Duodenal mucosa (tissue), 2 donors: Measurements from ENCODE around the gene HPSE2.
"Not testable (repeated sequence)": the region's sequence is repeated elsewhere in the genome, so short reads cannot be mapped to it uniquely, and the experiment has no call there.

Experiments used
- H3K27ac ChIP-seq: one replicate; pipeline ENCODE4 v1.7.0; 2013; ENCODE audit warnings: low read depth, low read length
- H3K27me3 ChIP-seq, 2 donors: one replicate each; pipeline ENCODE4 v1.7.0; 2013; ENCODE audit warnings: low read length in 2 of 2, control low read depth in 1 of 2; ENCODE audit not compliant: insufficient read depth in 2 of 2, control insufficient read depth in 1 of 2
- H3K36me3 ChIP-seq, 2 donors: one replicate each; pipeline ENCODE4 v1.7.0; 2013; ENCODE audit warnings: low read length in 2 of 2, control low read depth in 1 of 2; ENCODE audit not compliant: insufficient read depth in 2 of 2, control insufficient read depth in 1 of 2
- H3K4me1 ChIP-seq, 2 donors: one replicate each; pipeline ENCODE4 v1.7.0; 2013; ENCODE audit warnings: low read length in 2 of 2, control low read depth in 1 of 2; ENCODE audit not compliant: insufficient read depth in 2 of 2, control insufficient read depth in 1 of 2
- H3K4me3 ChIP-seq, 2 donors: one replicate each; pipeline ENCODE4 v1.7.0; 2013; ENCODE audit warnings: low read length in 2 of 2, low read depth in 1 of 2
- H3K9ac ChIP-seq, 2 donors: one replicate each; pipeline ENCODE4 v1.7.0; 2013; ENCODE audit warnings: low read length in 2 of 2, low read depth in 1 of 2
- H3K9me3 ChIP-seq, 2 donors: one replicate each; pipeline ENCODE4 v1.7.0; 2013; ENCODE audit warnings: low read length in 2 of 2, control low read depth in 1 of 2; ENCODE audit not compliant: control insufficient read depth in 1 of 2

Gene HPSE2

GRCh38 chr10:99010286-99010685, 225.4 kb downstream of the HPSE2 start:
- H3K27me3 ChIP-seq, result no peaks in the 10 kb centered on the region
- H3K36me3 ChIP-seq, result no peaks in the 10 kb centered on the region
- H3K9me3 ChIP-seq, result peaks cover 7 to 9% of the 10 kb centered on the region in 2 donors
- no peak overlapping the region for H3K9ac ChIP-seq
- H3K27ac ChIP-seq, result no peak overlapping the region
- H3K4me1 ChIP-seq, result no peaks in the 10 kb centered on the region
- no peak overlapping the region for H3K4me3 ChIP-seq

DNA sequence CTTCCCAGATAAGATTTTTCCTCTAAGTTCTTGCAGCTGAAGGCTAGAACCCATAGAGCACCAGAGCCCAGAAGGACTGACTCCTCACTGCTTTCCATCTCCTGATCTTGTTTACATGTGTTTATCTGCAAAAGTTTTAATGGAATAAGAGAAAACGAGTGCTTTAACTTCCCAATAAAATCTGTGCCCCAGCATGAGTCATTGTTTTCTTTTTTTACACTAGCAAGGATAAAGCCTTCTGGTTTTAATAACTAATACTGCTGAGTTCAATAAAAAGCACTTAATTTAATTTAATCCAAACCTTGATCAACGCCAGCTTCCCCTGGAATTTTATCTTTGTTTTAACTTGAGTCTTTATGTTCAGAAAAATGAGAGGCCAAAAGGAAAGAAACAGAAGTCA, 227.6 kb downstream of the HPSE2 start:
- H3K4me1 ChIP-seq, result no peaks in the 10 kb centered on the region
- H3K27me3 ChIP-seq, result no peaks in the 10 kb centered on the region
- no peaks in the 10 kb centered on the region for H3K36me3 ChIP-seq
- no peak overlapping the region for H3K9ac ChIP-seq
- no peak overlapping the region for H3K4me3 ChIP-seq
- H3K27ac ChIP-seq, result no peak overlapping the region
- peaks cover 10 to 15% of the 10 kb centered on the region in 2 donors for H3K9me3 ChIP-seq

DNA sequence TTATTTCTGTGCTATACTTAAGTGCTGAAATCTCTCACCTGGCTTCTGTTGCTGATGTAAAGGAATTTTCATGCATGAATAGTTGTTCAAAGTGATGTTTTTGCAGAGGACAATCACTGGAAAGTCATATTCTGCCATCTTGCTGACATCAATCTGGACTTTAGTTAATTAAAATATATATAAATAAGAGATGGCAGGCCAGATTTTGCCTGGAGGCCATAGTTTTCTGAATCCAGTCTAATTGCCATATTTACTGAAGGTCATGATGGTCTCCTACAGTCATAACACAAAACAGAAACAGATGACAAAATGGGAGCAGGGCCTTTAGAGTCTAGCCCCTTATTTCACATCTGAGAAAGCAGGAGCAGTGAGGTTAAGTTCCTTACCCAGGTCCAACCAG, 228.2 kb downstream of the HPSE2 start:
- no peak overlapping the region for H3K9ac ChIP-seq
- no peaks in the 10 kb centered on the region for H3K27me3 ChIP-seq
- H3K27ac ChIP-seq, result no peak overlapping the region
- H3K9me3 ChIP-seq, result peaks cover 10 to 15% of the 10 kb centered on the region in 2 donors
- no peak overlapping the region for H3K4me3 ChIP-seq
- no peaks in the 10 kb centered on the region for H3K36me3 ChIP-seq
- H3K4me1 ChIP-seq, result no peaks in the 10 kb centered on the region

GRCh38 chr10:99005254-99005653, 230.4 kb downstream of the HPSE2 start:
- Histone ChIP-seq H3K36me3 (no peaks in the 10 kb centered on the region), H3K27me3 (no peaks in the 10 kb centered on the region), H3K4me3 (no peak overlapping the region), H3K4me1 (no peaks in the 10 kb centered on the region), H3K27ac (no peak overlapping the region), H3K9me3 (peaks cover 10 to 15% of the 10 kb centered on the region in 2 donors), H3K9ac (no peak overlapping the region)

DNA sequence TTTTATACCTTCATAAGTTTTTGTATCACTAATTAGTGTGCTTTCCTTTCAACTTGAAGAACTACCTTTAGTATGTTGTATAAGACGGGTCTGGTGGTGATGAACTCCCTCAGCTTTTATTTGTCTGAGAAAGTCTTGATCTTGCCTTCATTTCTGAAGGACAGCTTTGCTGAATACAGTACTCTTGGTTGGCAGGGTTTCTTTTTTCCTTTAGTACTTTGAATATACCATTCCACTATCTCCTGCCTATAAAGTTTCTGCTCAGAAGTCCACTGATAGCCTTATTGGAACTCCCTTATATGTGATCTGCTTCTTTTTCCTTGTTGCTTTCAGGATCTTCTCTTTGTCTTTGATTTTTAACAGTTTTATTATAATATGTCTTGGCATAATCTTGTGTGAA, 230.9 kb downstream of the HPSE2 start:
- H3K9me3 ChIP-seq, result peaks cover 10 to 15% of the 10 kb centered on the region in 2 donors
- H3K4me3 ChIP-seq, result no peak overlapping the region
- H3K9ac ChIP-seq, result no peak overlapping the region
- H3K36me3 ChIP-seq, result no peaks in the 10 kb centered on the region
- no peaks in the 10 kb centered on the region for H3K27me3 ChIP-seq
- H3K27ac ChIP-seq, result no peak overlapping the region
- H3K4me1 ChIP-seq, result no peaks in the 10 kb centered on the region

- Histone ChIP-seq H3K27me3 (no peaks in the 10 kb centered on the region), H3K4me1 (no peaks in the 10 kb centered on the region), H3K4me3 (no peak overlapping the region), H3K36me3 (no peaks in the 10 kb centered on the region), H3K27ac (no peak overlapping the region), H3K9me3 (peaks cover 10 to 15% of the 10 kb centered on the region in 2 donors), H3K9ac (no peak overlapping the region)
Measured at GRCh38 chr10:99002392-99002791, 233.3 kb downstream of the HPSE2 start.

DNA sequence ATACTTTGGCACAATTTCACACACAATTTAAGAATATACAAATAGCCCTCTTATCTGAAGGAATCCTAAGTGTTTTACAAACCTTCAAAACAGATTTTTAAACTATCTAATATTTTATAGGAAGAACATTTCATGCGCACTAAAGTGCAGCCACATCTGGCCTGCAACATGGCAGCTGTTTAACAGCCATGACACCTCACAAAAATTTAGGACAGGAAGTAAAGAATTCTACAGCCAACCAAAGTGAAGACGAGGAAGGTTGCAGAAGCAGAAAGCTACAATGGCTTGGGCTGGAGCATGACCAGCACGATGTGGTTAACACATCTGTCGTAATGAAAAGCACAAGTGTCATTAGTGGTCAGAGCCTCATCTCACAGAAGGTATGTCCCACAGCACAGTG, 238.1 kb downstream of the HPSE2 start:
- Histone ChIP-seq H3K4me3 (no peak overlapping the region), H3K4me1 (no peaks in the 10 kb centered on the region), H3K9ac (no peak overlapping the region), H3K9me3 (no peaks in the 10 kb centered on the region), H3K27me3 (no peaks in the 10 kb centered on the region), H3K27ac (no peak overlapping the region), H3K36me3 (no peaks in the 10 kb centered on the region)

DNA sequence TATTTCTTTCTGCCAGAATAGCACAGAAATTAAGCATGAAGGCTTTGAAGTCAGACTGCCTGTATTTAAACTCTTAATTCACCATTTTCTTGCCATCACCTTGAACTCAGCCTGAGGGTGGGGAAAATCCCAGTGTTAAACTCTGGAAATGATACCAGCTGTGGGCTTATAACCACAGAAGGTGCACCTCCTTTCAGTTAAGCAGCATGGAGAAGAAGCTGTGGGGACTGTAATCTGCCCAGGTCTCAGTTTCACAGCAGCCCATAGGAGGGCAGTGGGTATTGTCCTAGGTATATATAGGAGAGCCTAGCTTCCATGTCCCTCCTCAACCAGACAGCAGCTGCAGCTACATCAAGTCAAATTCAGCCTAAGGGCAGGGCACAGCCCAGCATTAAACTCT, 241.6 kb downstream of the HPSE2 start:
- no peaks in the 10 kb centered on the region for H3K27me3 ChIP-seq
- no peak overlapping the region for H3K27ac ChIP-seq
- no peaks in the 10 kb centered on the region for H3K9me3 ChIP-seq
- no peaks in the 10 kb centered on the region for H3K36me3 ChIP-seq
- H3K4me1 ChIP-seq, result no peaks in the 10 kb centered on the region
- no peak overlapping the region for H3K4me3 ChIP-seq
- H3K9ac ChIP-seq, result no peak overlapping the region

- H3K4me1 ChIP-seq, H3K27ac ChIP-seq, H3K36me3 ChIP-seq, H3K9ac ChIP-seq, H3K9me3 ChIP-seq, H3K4me3 ChIP-seq, H3K27me3 ChIP-seq: not testable (repeated sequence)
Measured at GRCh38 chr10:98983751-98984150, 251.9 kb downstream of the HPSE2 start.

DNA sequence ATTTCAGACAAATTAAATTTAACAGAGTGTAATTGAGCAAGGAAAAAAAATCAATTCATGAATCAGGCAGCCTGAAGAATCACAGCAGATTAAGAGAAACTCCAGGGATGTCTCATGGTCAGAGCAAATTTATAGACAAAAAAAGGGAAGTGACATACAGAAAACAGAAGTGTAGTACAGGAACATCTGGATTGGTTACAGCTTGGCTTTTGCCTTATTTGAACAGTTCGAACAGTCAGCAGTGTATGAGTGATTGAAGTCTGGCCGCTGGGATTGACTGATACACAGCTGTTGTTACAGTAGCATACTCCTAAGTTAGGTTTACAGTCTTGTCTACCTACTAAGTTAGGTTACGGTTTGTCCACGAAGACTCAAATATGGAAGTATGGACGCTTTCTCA, 255.3 kb downstream of the HPSE2 start:
- H3K9ac ChIP-seq, result no peak overlapping the region
- no peak overlapping the region for H3K27ac ChIP-seq

GRCh38 chr10:98971464-98971863, 264.2 kb downstream of the HPSE2 start:
- Histone ChIP-seq H3K9ac (no peak overlapping the region), H3K27ac (no peak overlapping the region), H3K4me3 (no peak overlapping the region), H3K36me3 (no peaks in the 10 kb centered on the region), H3K27me3 (no peaks in the 10 kb centered on the region), H3K4me1 (no peaks in the 10 kb centered on the region), H3K9me3 (no peaks in the 10 kb centered on the region)

More for the DNA sequence above, 255.3 kb downstream of the HPSE2 start:
- Histone ChIP-seq H3K27me3 (no peaks in the 10 kb centered on the region), H3K4me3 (no peak overlapping the region), H3K4me1 (no peaks in the 10 kb centered on the region), H3K36me3 (no peaks in the 10 kb centered on the region), H3K9me3 (no peaks in the 10 kb centered on the region)
